Measurements from ENCODE around the gene CELF3. TPM values are rescaled to one million over a fixed set of nuclear protein-coding genes. Genes with fewer than 3 reads are reported as not detected.

The CELF3 gene
- total RNA-seq, 1 donor from 2014 or later = not detected

DNA sequence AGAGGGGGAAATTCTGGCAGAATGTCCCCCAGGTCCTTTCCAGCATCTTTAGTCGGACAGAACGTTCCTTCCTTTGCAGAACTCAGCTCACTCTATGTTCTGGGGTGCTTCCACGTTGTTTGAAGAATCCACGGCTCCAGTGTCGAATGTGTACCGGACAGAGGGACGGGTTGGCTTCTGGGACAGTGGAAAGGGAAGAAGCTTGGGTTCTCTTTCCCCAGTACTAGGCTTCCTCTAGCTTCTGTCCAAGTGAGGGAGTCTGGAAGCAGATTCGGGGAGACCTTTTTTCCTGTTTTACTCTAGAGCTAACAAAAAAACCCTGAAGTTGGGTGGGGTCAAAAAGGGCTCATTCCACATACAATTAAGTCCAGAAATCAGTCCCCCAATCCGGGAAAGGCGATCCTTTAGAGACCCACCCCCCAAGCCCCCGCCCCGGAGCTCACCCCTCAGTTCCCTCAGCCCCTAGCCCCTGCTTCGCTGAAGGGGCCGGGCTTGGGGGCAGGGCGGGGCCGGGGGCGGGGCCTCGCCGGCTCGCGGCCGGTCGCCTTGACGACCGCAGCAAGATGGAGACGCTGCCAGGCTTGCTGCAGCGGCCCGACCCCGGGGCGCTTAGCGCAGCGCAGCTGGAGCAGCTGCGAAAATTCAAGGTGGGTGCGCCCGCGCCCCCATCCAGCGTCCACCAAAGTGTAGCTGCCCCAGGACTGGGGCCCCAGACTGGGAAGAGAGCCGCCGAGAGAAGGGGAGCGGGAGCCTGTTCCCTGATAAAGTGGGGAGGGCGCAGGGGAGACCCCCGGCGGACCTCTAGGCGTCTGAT lies 4.6 kb upstream of the CELF3 start, which contains the start of gene RIIAD1:
RIIAD1 (plus strand) TSS at position 549 of the 814 bp plus-strand sequence; CDS start at position 564, 15 bp downstream.
- no peak for DNase-seq (ENCODE audit: low spot score)

DNA sequence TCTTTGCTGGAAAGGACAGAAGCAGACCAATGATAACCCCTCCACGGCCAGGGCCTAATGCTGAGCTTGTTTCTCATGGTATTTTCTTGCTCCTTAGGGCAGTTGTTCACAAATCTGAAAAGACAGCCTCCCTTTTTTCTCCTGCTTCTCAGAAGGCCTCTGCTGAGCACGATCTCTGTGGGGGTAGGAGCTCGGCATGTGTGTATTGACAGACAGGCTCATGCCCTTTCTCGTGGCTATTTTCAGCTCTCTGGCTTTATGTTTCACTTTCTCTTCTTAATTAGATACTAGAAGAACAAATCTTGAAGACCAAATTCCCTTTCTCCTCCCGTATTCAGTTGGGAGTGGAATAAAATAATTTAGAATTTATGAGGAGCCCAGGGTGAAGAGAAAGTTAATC lies 4.0 kb upstream of the CELF3 start:
- DNase-seq (ENCODE audit: low spot score) = no peak

DNA sequence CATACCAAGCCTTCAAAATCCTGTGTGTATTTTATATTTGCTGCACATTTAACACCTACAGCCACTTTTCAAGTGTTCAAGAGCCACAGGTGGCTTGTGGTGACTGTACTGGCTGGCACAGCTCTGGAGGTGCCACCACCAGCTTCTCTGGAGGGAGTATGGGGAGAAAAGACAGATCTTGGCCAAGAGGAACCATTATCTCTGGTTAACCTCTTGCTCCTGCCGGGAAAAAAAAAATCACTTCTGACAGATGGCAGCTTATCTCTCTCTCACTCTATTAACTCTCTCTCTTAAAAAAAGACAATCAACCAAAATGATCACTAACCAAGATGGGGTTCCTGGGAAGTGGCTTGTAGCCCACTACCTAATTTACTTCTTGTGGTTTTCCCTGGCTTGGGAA lies 3.5 kb upstream of the CELF3 start:
- DNase-seq (ENCODE audit: low spot score) = no peak

DNA sequence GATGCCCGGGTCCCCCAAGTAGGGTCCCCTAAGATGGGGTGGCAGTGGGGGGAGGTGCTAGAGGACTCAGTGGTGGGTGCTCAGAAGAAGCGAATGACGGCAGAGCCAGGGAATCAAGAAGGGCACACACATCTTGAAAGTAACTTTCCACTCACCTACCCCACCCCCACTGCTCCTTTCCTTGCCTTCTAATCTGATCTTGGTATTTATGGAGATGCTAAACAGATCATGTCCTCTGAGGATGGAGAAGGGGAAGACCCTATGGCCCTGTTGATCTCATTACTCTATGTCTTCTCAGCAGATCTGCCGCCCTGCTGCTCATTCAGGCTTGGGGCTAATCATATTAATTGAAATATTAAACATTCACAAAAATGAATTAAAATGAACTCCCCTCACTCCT lies 2.1 kb upstream of the CELF3 start:
- DNase-seq (ENCODE audit: low spot score) = no peak

DNA sequence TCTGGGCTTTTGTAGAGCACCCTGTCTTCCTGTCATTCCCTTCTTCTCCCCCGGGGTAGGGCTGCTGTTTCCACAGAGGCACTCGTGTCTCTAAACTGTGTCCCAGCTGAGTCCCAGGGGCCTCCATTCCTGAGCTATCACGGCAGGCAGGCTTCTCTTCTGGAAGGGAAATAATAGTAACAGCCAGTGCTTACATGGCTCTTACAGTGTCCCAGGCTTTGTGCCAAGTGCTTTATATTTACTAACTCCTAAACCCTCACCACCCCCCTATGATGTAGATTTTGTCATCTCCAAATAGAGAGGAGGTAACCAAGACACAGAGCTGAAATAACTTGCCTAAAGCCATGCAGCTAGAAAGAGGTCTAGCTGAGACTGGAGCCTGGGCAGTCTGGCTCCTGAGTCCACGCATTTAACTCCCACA lies 1.4 kb upstream of the CELF3 start:
- no peak for DNase-seq (ENCODE audit: low spot score)

DNA sequence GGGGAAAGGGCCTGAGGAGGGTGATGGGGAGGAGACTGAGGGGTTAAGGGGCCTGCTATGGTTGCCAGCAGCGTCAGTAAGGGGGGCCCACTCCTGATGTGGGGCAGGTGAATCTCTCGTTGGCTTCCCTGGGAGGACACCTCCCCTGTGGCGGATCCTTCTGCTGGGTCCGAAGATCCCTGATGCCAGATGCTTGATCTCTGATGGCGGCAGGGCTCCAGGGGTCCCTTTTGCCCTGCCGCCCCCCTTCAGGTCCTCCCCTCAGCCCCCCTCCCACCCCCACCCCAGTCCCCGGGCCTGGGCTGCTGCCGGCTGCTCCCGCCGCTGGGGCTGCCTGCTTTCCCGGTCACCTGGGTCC lies 219 bp downstream of the CELF3 start:
- no peak for DNase-seq (ENCODE audit: low spot score)

DNA sequence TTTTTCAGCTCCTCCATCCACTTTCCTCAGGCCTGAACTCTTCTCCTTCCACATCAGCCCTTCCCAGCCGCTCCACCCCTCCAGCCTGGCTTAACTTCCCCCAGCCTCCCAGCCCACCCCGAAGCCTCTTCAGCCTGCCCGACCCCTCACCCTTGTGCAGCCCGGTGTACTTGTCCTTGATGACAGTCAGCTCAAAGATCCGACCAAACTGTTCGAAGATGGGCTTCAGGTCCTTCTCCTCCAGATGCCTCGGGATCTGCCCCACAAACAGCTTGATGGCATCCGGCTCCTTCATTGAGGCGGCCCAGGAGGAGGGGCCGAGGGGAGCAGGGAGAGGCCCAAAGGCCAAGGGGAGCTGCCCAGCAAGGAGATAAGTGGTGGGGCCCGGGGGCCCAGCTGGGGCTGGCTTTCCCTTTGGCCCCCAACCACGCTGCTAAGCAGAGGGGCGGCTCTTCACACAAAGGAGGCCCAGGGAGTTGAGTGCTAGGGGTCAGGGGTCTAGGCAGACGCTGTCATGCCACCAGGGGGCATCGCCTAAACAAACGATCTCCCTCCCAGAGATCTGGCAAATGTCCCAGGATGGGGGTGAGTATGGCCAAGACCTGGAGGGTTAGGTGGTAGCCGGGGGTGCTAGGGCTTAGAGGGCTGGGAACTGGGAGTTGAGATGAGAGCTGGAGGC lies 738 bp downstream of the CELF3 start:
- DNase-seq (ENCODE audit: low spot score) = no peak

DNA sequence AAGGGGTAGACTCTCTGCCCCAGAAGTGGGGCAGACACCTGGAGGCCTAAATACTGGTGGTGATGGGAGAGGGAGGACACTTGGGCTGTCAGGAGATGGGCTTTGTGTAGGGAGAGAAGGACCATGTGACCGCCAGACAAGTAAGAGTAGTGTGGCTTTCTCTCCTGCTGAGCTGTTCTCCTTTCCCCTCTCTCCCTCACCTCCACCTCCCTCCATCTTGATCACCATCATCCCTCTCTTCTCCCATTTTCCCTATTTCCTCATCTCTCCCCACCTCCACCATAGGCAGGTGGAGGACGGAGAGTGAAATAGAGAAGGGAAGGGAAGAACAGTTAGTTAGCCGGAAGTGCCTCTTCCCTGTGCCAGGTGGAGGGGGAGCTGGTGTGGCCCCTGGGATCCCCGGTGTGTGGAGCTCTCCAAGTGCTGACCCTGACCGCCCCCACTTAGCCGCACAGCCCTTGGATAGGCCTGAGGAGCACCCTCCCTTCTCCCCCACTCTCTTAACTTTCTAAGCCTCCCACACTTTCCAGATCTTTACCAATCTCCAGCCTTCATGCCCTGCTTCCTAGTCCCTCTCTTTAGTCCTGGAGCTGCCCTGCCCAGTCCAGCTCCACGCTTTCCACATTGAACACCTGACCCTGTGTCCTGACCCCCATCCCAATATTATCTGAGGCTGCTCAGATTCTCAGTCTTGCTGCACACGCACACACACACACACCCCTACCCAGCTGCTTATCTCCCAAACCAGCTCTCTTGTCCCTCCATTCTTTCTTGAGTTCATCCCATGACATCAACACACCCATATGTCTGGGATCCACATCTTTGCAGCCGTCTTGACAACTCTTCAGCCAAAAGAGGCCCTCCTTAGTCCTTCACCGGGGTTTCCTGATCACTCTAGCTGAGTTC lies 1.5 kb downstream of the CELF3 start:
- no peak for DNase-seq (ENCODE audit: low spot score)

DNA sequence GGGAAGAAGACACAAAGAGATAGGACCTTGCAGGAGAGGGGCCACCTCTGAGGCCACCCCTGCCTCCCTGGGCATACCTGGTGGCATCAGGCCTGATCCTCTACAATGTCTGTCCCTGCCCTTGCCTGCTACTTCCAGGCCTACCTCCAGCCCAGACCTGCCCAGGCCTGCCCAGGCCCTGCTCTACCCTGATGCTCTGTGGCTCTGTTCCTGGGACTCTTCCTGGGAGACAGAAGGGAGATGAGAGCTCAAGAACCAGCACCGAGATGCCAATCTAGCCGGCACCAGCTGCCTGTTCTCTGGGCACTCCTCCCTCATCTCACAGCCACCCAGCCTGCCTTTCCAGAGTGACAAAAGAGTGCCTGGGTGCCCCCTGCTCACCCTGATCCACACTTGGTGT lies 2.7 kb downstream of the CELF3 start:
- no peak for DNase-seq (ENCODE audit: low spot score)

DNA sequence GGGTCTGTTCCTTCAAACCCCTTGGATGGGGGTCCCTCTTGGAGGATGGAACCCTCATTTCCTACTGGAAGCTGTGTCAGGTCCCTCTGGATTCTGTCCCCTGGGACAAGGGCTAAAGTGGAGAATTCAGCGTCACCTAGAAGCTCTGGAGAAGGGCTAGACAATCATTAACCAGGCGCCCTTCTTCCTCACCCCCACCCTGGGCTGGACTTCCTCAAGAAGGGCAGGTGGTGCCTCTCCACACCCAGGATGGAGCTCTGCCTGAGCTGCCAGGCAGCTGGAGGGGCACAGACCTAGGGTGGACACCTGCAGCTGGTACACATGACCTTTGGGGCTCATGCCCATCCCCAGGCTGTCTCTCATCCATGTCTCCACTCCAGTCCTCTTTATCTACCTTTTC lies 3.6 kb downstream of the CELF3 start:
- DNase-seq (ENCODE audit: low spot score) = no peak

DNA sequence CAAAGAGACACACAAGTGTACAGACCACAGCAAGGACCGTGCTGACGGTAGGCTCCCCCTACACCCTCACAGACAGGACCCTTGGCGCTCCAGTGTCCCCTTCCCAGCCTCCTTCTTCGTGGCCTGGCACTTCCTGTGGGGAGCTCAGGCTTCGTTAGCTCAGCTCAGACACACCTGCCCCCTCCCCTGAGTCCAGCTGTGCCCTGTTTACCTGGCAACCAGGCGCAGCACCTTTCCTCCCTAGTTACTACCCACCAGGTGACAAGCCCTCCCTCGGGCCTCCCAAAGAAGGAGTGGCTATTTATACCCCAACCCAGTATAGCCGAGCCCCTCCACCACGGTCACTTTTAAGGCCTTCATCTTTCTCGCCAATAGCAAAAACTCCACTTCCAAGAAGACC lies 4.7 kb downstream of the CELF3 start:
- DNase-seq (ENCODE audit: low spot score) = no peak

DNA sequence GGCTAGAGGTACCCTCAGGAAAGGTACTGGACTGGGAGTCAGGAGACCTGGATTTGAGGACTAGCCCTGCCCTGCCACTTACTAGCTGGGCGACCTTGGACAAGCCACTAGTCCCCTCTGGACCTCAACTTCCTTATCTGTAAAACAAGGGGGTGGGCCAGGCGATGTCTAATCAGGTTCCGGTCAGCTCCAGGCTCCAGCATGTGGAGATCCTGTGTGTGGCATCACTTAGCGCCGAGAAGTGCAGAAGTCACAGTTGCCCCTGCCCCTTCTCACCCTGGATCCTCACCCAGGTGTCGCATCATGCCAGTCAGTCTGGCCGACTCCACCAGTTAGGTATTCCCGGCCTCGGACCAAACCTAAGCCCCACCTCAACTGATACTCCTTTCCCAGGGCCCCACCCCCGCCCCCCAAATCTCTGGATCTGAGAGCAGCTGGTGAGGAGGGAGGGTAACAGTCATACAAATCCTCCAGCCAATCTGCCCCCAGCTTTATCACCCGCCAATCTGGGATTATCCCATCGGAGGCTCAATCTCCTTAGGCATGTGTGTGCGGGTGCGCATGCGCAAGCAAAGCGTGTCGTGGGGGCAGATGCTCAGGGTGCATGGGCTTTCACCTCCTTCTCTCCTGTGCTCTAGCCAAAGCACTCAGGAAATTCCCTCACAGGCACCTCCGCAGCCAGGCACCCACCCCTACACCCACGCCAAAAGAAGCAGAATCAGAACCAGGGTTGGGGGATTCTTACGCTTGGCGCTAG lies 5.4 kb downstream of the CELF3 start:
- no peak for DNase-seq (ENCODE audit: low spot score)

DNA sequence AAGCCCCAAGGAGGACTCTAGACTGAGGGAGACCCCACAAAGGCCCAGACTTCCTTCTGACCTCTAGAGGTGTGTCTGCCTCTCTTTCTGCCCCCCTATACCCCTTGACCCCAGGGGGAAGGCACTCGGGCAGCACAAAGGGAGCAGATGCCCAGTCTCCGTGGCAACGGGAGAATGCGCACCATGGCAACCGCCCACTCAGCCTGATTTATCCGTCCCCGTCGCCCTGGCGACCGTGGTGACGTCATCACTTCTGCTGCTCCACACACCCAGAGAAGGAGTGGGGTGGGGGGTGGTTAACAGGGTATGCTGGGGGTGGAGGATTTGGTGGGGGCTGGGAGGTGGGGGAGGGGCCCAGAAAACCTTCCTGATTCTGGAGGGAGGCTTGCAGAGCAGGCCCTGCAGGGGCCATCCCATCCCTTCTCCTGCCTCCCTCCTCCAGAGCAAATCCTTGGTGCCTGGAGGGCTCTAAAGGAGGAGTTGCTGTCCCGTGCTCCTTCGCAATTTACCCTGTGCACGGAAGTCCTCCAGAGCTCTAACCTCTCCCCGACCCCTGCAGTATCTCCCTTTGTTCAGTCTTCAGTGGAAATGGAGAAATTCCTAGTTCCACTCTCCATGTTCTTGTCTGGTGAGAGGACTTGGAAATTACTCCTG lies 6.3 kb downstream of the CELF3 start:
- DNase-seq (ENCODE audit: low spot score) = no peak

DNA sequence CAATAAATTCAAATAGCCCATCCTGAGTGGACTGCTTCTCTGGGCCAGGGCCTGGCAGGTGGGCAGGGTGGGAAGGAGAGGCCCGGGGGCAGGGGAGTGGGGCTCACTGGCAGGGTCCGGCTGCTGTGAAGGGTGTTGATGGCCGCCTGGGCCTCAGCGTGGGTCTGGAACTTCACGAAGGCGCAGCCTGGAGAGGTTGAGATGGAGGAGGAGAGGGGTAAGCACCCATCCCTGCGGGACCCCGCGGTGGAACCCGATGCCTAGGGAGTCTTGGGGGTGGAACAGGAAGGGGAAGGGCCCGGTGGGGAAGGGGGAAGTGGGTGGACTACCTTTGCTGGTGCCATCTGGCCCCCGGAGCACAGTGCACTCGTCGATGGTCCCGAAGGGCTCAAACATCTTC lies 7.7 kb downstream of the CELF3 start:
- no peak for DNase-seq (ENCODE audit: low spot score)

DNA sequence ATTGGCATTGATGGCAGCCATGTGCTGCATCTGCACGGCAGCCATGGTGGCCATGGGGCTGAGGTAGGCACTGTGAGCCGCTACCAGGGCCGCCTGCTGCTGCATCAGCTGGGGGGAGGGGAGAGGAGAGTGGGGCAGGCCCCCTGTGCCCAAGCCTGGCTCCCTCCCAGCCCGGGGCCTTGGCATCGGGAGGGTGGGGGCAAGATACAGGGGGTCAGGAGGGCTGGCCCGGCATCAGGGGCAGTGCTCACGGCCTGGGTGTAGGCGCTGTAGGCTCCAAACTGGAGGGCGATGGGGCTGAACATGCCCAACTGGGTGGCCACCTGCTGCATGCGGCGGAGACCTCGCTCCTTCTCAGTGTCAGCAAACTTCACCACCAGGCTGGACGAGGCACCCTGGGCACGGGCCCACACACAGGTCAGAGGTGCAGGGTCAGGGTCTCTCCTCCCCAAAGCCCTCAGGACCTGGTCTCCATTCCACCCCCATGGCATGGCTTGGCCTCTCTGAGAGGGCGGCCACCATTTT lies 9.0 kb downstream of the CELF3 start:
- DNase-seq (ENCODE audit: low spot score) = no peak

DNA sequence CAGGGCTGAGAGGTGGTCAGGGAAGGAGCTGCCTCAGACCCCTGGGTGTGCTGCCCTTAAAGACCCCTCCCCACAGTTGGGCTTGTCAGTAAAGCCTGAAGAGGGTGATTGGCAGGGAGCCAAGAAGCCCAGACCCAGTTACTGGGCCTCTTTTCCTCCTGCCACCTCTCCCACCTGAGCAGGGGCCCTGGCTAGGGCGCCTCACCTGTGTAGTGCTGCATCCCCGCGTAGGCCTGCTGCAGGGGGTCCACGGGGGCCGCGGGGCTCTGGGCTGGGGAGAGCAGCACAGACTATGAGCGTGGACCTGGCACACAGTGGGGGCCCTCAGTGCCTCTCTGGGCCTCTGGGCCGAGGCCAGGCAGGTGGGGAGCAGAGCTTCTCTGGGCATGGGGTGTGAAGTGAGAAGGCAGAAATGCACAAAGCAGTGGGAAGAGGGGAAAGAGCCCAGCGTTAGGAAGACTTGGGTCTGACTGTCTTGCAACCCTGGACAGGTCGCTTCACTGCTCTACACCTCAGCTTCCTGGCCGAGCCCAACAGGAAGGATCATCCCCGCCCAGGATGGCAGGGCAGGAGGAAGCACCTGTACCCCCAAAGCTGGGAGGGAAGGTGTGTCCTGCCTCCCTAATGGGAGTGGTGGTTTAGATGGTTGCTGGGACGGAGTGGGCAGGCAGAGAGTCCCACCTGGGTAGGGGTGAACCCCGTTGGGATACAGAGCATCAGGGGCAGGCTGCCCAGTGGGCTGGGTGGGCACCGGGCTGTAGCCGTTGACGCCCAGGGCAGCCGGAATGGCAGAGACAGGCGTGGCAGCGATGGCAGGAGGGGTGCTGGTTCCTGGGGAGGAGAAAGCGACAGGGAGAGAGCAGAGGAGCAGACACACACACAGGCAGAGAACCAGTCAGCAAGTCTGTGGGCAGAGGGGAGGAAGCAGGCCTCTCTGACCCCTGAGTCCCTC lies 9.9 kb downstream of the CELF3 start:
- DNase-seq (ENCODE audit: low spot score) = no peak

DNA sequence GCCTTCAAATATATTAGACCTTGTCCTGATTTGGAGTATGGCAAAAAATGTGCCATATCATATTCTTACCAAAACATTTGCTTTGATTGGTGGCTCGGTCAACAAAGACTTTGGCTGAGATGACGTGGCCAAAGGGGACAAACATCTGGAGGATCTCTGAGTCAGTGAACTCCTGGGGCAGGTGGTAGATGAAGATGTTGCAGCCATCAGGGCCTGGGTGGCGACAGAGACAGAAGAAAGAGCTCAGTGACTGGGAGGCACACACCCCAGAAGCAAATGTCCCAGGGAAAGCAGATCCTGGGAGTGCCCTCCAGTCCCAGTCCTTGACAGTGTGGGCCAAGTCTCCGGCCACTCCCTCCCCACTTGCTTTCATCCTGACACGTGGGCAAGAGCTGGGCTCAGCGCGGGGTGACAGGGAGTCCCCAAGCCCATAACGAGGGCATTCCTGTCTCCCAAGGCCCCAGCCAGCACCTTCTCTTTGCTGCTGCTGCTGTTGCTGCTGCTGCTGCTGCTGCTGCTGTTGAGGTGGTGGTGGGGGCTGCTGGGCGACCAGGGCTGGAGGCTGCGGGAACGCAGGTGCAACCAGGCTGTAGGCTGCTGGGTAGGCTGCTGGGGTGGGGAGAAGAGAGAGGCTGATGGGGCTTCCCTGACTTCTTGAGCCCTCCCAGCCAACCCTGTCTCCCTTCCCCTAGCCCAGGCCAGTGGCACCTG lies 10.7 kb downstream of the CELF3 start:
- no peak for DNase-seq (ENCODE audit: low spot score)

DNA sequence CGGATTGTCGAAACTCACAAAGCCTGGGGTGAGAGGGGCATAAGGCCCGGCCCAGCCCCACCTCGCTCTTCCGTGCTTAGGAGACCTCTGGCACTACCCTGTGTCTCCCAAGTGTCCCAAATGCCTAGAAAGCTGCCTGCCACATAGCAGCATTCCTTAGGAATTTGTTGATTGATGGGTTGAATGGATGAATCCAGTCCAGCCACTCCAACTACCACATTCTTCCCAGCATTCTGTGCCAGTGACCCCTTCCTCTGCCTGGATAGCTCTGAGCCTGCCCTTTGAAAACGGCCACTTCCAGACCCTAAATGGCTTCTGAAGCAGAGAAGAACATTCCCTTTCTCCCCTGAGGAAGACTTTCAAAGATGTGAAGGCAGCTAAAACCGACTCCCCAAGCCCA lies 11.5 kb downstream of the CELF3 start:
- no peak for DNase-seq (ENCODE audit: low spot score)

DNA sequence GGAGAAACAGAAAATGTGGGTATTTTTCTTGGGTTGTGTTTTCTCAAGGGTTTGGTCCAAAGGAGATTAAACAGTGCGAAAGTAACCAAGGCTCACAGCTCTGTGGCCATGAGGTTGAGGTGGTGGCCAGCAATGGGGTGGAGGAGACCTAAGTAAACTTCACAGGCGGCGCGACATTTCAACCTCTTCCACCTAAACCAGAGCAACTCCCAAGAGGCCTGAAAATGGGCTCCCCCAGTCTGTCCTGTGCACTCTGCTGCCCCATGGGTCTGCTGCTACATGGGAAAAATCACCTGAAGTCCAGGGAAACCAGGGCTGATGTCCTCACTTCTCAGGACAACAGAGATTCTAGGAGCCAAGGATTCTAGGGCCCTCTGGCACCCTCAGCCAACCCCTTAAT lies 12.4 kb downstream of the CELF3 start:
- no peak for DNase-seq (ENCODE audit: low spot score)

Measured in mesenteric fat pad (tissue), 1 donor.